Measurements from ENCODE around the gene ARFIP2. TPM values are rescaled to one million over a fixed set of nuclear protein-coding genes. Genes with fewer than 3 reads are reported as not detected.
A peak's percentile ranks its signal among the peaks of the same experiment; 100 is the strongest.

Gene ARFIP2
- total and polyA plus RNA-seq, 7 donors = 8.4 to 31.3 (median 19.4) TPM

GRCh38 chr11:6486938-6487337, 5.8 kb upstream of the ARFIP2 start:
- intact Hi-C loops (cut with DNase I) = no loop called here
- TF ChIP-seq CTCF (IDR thresholded peaks at IDR 0.05) = no peak
- H3K4me1 ChIP-seq = peaks cover 10% of the 10 kb centered on the region
- H3K27me3 ChIP-seq (ENCODE audit: insufficient read depth in 3 of 3, low read length in 2 of 3) = no peaks in the 10 kb centered on the region
- no peak overlapping the region for H3K27ac ChIP-seq
- DNase-seq (no peak), ATAC-seq (no peak)
- no peaks in the 10 kb centered on the region for H3K9me3 ChIP-seq
- 91 to 95% (median 91%) methylated on average over 1 of the region's 1 CpG for WGBS, 3 donors
- no peak overlapping the region for H3K4me3 ChIP-seq
- H3K36me3 ChIP-seq (ENCODE audit: insufficient read depth in 1 of 2, low read depth in 1 of 2) = peaks cover 18 to 87% of the 10 kb centered on the region in 2 donors

DNA sequence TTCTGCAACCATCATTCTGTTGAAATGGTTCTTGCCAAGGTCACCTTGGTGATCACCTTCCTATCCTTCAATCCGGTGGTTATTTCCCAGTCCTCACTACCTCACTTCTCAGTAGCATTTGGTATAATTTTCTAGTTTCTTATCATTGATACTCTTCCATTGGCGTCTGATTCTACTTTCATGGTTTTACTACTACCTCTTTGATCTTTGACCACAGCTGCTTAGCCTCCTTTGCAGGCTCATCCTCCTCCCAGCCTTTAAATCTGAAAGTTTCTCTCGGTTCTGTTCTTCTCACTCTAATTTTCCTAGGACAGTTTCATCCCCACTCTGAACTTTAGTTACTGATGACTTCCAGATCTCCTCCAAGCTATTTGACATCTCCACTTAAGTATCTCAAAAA, 5.1 kb upstream of the ARFIP2 start:
- Histone ChIP-seq H3K36me3 (ENCODE audit: insufficient read depth in 1 of 2, low read depth in 1 of 2) (peaks cover 18 to 82% of the 10 kb centered on the region in 2 donors), H3K27me3 (ENCODE audit: insufficient read depth in 3 of 3, low read length in 2 of 3) (no peaks in the 10 kb centered on the region), H3K9me3 (no peaks in the 10 kb centered on the region), H3K4me3 (no peak overlapping the region), H3K27ac (no peak overlapping the region), H3K4me1 (peaks cover 11% of the 10 kb centered on the region)
- intact Hi-C loops (cut with DNase I) = no loop called here
- TF ChIP-seq CTCF (IDR thresholded peaks at IDR 0.05) = no peak
- 84 to 90% (median 85%) methylated on average over 3 of the region's 3 CpGs for WGBS, 3 donors
- DNase-seq = no peak
- ATAC-seq = no peak

- 92 to 96% (median 95%) methylated on average over 3 of the region's 3 CpGs for WGBS, 3 donors
- no peak for DNase-seq
- peaks cover 18 to 79% of the 10 kb centered on the region in 2 donors for H3K36me3 ChIP-seq (ENCODE audit: insufficient read depth in 1 of 2, low read depth in 1 of 2)
- no peaks in the 10 kb centered on the region for H3K9me3 ChIP-seq
- ATAC-seq = no peak
- no peak for TF ChIP-seq CTCF (IDR thresholded peaks at IDR 0.05)
- no peaks in the 10 kb centered on the region for H3K27me3 ChIP-seq (ENCODE audit: insufficient read depth in 3 of 3, low read length in 2 of 3)
- H3K4me1 ChIP-seq = peaks cover 13% of the 10 kb centered on the region
- no peak overlapping the region for H3K27ac ChIP-seq
- intact Hi-C loops (cut with DNase I) = no loop called here
- no peak overlapping the region for H3K4me3 ChIP-seq
Measured at GRCh38 chr11:6485661-6486060, 4.5 kb upstream of the ARFIP2 start.

GRCh38 chr11:6483015-6483414, 1.9 kb upstream of the ARFIP2 start:
- Histone ChIP-seq H3K4me3 (peak overlapping the region; percentile 93), H3K27ac (peak overlapping the region; percentile 95), H3K27me3 (ENCODE audit: insufficient read depth in 3 of 3, low read length in 2 of 3) (no peaks in the 10 kb centered on the region), H3K4me1 (peaks cover 21% of the 10 kb centered on the region), H3K9me3 (no peaks in the 10 kb centered on the region), H3K36me3 (ENCODE audit: insufficient read depth in 1 of 2, low read depth in 1 of 2) (peaks cover 16 to 78% of the 10 kb centered on the region in 2 donors)
- intact Hi-C loops (cut with DNase I) = loop anchor here (5.0 kb wide), 2 partner anchors 91 to 129 kb away; partner anchors contain the start of genes SMPD1 (in 1 of the 2) and TAF10 (in 1 of the 2)
- no peak for ATAC-seq
- WGBS, 3 donors = 82 to 89% (median 84%) methylated on average over 6 of the region's 6 CpGs
- TF ChIP-seq CTCF (IDR thresholded peaks at IDR 0.05) = no peak
- DNase-seq = no peak

DNA sequence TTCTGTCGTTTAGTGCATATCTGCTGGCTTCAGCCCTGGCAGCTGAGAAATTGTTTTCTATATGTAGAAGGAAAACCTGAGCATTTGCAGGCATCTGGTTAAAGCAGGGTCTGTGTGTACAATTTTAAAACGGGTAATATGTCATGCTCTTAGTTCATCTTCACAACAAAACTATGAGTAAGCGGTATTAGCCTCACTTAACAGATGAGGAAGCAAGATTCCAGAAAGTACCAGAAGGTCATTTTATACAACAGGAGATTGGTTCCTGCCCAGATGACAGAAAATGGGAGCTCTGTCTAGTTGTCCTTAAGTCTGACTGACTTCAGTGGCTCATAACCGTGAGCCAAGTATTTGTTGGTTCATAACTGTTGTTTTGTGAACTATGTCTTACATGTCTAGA, 1.3 kb upstream of the ARFIP2 start:
- TF ChIP-seq CTCF (IDR thresholded peaks at IDR 0.05) = no peak
- Histone ChIP-seq H3K27me3 (ENCODE audit: insufficient read depth in 3 of 3, low read length in 2 of 3) (no peaks in the 10 kb centered on the region), H3K27ac (peak overlapping the region; percentile 95), H3K9me3 (no peaks in the 10 kb centered on the region), H3K4me1 (peaks cover 21% of the 10 kb centered on the region), H3K36me3 (ENCODE audit: insufficient read depth in 1 of 2, low read depth in 1 of 2) (peaks cover 14 to 78% of the 10 kb centered on the region in 2 donors), H3K4me3 (peak overlapping the region; percentile 93)
- ATAC-seq = no peak
- DNase-seq = no peak
- intact Hi-C loops (cut with DNase I) = loop anchor here (5.0 kb wide), 2 partner anchors 90 to 130 kb away; partner anchors contain the start of genes SMPD1 (in 1 of the 2) and TAF10 (in 1 of the 2)
- WGBS, 3 donors = 74 to 78% (median 75%) methylated on average over 4 of the region's 4 CpGs
